HEK293 (cell line): Measurements from ENCODE around the gene SNCAIP.

Source experiments
- CTCF ChIA-PET: fragments of 350-600 bp; formaldehyde crosslinking; extraction: SDS; loops from one replicate; lab custom pipeline; 2021; ENCODE audit warnings: antibody characterized with exemption; lab: Yijun Ruan, JAX
- POLR2A ChIA-PET: fragments of 300-600 bp; formaldehyde crosslinking; extraction: SDS; loops from one replicate; lab custom pipeline; 2020; ENCODE audit warnings: antibody characterized with exemption, inconsistent platforms; lab: Yijun Ruan, JAX
- H3K27ac ChIP-seq: fragments of 200-500 bp; sonication (Bioruptor generic); 2 replicates; pipeline ENCODE4 v1.5.1; 2014; ENCODE audit warnings: low read depth, low read length, control low read depth, inconsistent platforms; ENCODE audit errors: extremely low read depth
- H3K36me3 ChIP-seq, 2 experiments: fragments of 200-500 bp in 1 of 2; sonication (Bioruptor generic) in 1 of 2; 1 replicate in 1 of 2; 2 replicates in 1 of 2; pipeline ENCODE4 v1.5.1; 2014 to 2017; ENCODE audit warnings: inconsistent platforms in 2 of 2, low read length in 2 of 2; ENCODE audit not compliant: control insufficient read depth in 2 of 2, insufficient read depth in 1 of 2
- H3K4me1 ChIP-seq: fragments of 200-500 bp; sonication (Bioruptor generic); 2 replicates; pipeline ENCODE4 v1.5.1; 2014; ENCODE audit warnings: mild to moderate bottlenecking, low read length, inconsistent platforms; ENCODE audit not compliant: control insufficient read depth, insufficient read depth
- H3K4me3 ChIP-seq: 2 replicates; pipeline ENCODE4 v1.5.1; 2011; ENCODE audit warnings: low read depth, mild to moderate bottlenecking, control low read depth, low read length, moderate library complexity
- H3K9me3 ChIP-seq: fragments of 200-500 bp; sonication (Bioruptor generic); 2 replicates; pipeline ENCODE4 v1.5.1; 2014; ENCODE audit warnings: low read depth, low read length, inconsistent platforms; ENCODE audit not compliant: control insufficient read depth, insufficient read depth
- KLF10 ChIP-seq: fragments of 450-650 bp; IDR thresholded peaks from 2 replicates; pipeline ENCODE4 v1.5.1; 2018; ENCODE audit warnings: missing biosample characterization, mild to moderate bottlenecking, missing genetic modification characterization
- SCRT2 ChIP-seq: fragments of 450-650 bp; formaldehyde crosslinking; IDR thresholded peaks from 2 replicates; pipeline ENCODE4 v1.5.1; 2016; ENCODE audit warnings: missing biosample characterization, missing genetic modification characterization
- SP3 ChIP-seq: fragments of 450-650 bp; formaldehyde crosslinking; IDR thresholded peaks from 2 replicates; pipeline ENCODE4 v1.5.1; 2016; ENCODE audit warnings: missing biosample characterization, missing genetic modification characterization
- ZBTB11 ChIP-seq: fragments of 450-650 bp; formaldehyde crosslinking; conservative IDR thresholded peaks from 2 replicates; pipeline ENCODE4 v1.5.1; 2016; ENCODE audit warnings: low read depth, missing biosample characterization, missing genetic modification characterization
- ZNF292 ChIP-seq: fragments of 450-650 bp; formaldehyde crosslinking; IDR thresholded peaks from 2 replicates; pipeline ENCODE4 v1.5.1; 2016; ENCODE audit warnings: low read depth, missing biosample characterization, missing genetic modification characterization, borderline replicate concordance
- ZNF341 ChIP-seq: fragments of 450-650 bp; formaldehyde crosslinking; IDR thresholded peaks from 2 replicates; pipeline ENCODE4; 2016; ENCODE audit warnings: low read depth, missing biosample characterization, missing genetic modification characterization
- ZNF37A ChIP-seq: fragments of 450-650 bp; IDR thresholded peaks from 2 replicates; pipeline ENCODE4 v1.5.1; 2018; ENCODE audit warnings: missing biosample characterization, missing genetic modification characterization
- ZNF394 ChIP-seq: fragments of 450-650 bp; formaldehyde crosslinking; IDR thresholded peaks from 2 replicates; pipeline ENCODE4 v1.5.1; 2016; ENCODE audit warnings: missing biosample characterization, missing genetic modification characterization, mild to moderate bottlenecking, moderate library complexity, borderline replicate concordance
- ZNF416 ChIP-seq: fragments of 450-650 bp; formaldehyde crosslinking; IDR thresholded peaks from 2 replicates; pipeline ENCODE4 v1.5.1; 2016; ENCODE audit warnings: missing biosample characterization, missing genetic modification characterization
- ZNF518A ChIP-seq: fragments of 450-650 bp; formaldehyde crosslinking; conservative IDR thresholded peaks from 2 replicates; pipeline ENCODE4 v1.5.1; 2016; ENCODE audit warnings: low read depth, missing biosample characterization, missing genetic modification characterization
- ZNF561 ChIP-seq: fragments of 450-650 bp; IDR thresholded peaks from 2 replicates; pipeline ENCODE4 v1.5.1; 2018; ENCODE audit warnings: missing biosample characterization, missing genetic modification characterization, borderline replicate concordance
- ZNF600 ChIP-seq: fragments of 450-650 bp; formaldehyde crosslinking; IDR thresholded peaks from 2 replicates; pipeline ENCODE4 v1.5.1; 2016; ENCODE audit warnings: missing biosample characterization, missing genetic modification characterization
- ZNF623 ChIP-seq: fragments of 450-650 bp; formaldehyde crosslinking; IDR thresholded peaks from 2 replicates; pipeline ENCODE4 v1.5.1; 2016; ENCODE audit warnings: missing biosample characterization, missing genetic modification characterization
- ZNF704 ChIP-seq: fragments of 450-650 bp; formaldehyde crosslinking; IDR thresholded peaks from 2 replicates; pipeline ENCODE4 v1.5.1; 2016; ENCODE audit warnings: missing biosample characterization, missing genetic modification characterization
- ZNF776 ChIP-seq: fragments of 450-650 bp; formaldehyde crosslinking; IDR thresholded peaks from 2 replicates; pipeline ENCODE4 v1.5.0; 2017; ENCODE audit warnings: missing biosample characterization, missing genetic modification characterization, borderline replicate concordance

Gene SNCAIP

GRCh38 chr5:122374110-122374509 is 62.1 kb downstream of the SNCAIP start:
- TF ChIP-seq ZNF416 (tag by site-specific recombination) (no peak), ZNF292 (no peak), KLF10 (tag by site-specific recombination) (no peak), ZBTB11 (tag by site-specific recombination) (no peak), ZNF704 (tag by site-specific recombination) (no peak), ZNF518A (no peak), ZNF37A (tag by site-specific recombination) (no peak), ZNF623 (no peak)
- Histone ChIP-seq H3K4me3 (no peak overlapping the region), H3K36me3 (no peaks in the 10 kb centered on the region), H3K9me3 (no peaks in the 10 kb centered on the region), H3K27ac (no peak overlapping the region), H3K4me1 (peaks cover 4% of the 10 kb centered on the region)
- CTCF ChIA-PET: no interaction called here
- POLR2A ChIA-PET: no interaction called here

- Histone ChIP-seq H3K4me1 (no peaks in the 10 kb centered on the region), H3K27ac (no peak overlapping the region), H3K36me3 (no peaks in the 10 kb centered on the region), H3K9me3 (no peaks in the 10 kb centered on the region), H3K4me3 (no peak overlapping the region)
- POLR2A ChIA-PET: no interaction called here
- TF ChIP-seq SCRT2 (tag by site-specific recombination) (no peak), ZNF394 (tag by site-specific recombination) (no peak), ZNF561 (tag by site-specific recombination) (no peak), ZNF776 (tag by site-specific recombination) (no peak), SP3 (tag by site-specific recombination) (no peak), ZNF600 (tag by site-specific recombination) (no peak), ZNF341 (no peak)
- CTCF ChIA-PET: interaction anchor here (0.6 kb wide), 1 partner anchor 1819 kb away, joined by 3 read pairs; no protein-coding TSS in a partner anchor
Observed at GRCh38 chr5:122375801-122376200, 63.8 kb downstream of the SNCAIP start.
